ENCODE data around the gene C10orf120.

GRCh38 chr10:122657255-122657654 lies 42.4 kb downstream of the C10orf120 start:
- TF ChIP-seq CTCF (conservative IDR thresholded peaks at IDR 0.05 in 1 of 2, IDR thresholded peaks at IDR 0.05 in 1 of 2; ENCODE audit: low read depth in 1 of 2, low read length in 2 of 2) = no peak
- TF ChIP-seq EZH2 (IDR thresholded peaks at IDR 0.05; ENCODE audit: low read length, missing control alignments) = no peak

Data from fibroblast of lung (primary cell).